Measurements from ENCODE around the gene NPAS3.

GRCh38 chr14:33720284-33720787, 781.7 kb downstream of the NPAS3 start:
- no peak for TF ChIP-seq CTCF (IDR thresholded peaks at IDR 0.05)
- TF ChIP-seq ZFX (IDR thresholded peaks at IDR 0.05; ENCODE audit: borderline replicate concordance), result no peak

Measured in 22Rv1 (cell line).